Hepatocyte (in vitro differentiated cells): ENCODE data around the gene ZBTB7C.

Source experiments
- CTCF ChIP-seq: fragments of 200-600 bp; sonication (generic); IDR thresholded peaks from 2 replicates; pipeline ENCODE4 v1.5.1; 2016; ENCODE audit warnings: antibody characterized with exemption, mild to moderate bottlenecking; ENCODE audit not compliant: poor library complexity
- EZH2 ChIP-seq: fragments of 200-600 bp; sonication (generic); IDR thresholded peaks from 2 replicates; pipeline ENCODE4 v1.6.1; 2016; ENCODE audit warnings: antibody characterized with exemption, mild to moderate bottlenecking, borderline replicate concordance
- EZH2phosphoT487 ChIP-seq: fragments of 200-600 bp; sonication (generic); IDR thresholded peaks from one replicate; pipeline ENCODE4 v1.6.1; 2018; ENCODE audit warnings: antibody characterized with exemption, mild to moderate bottlenecking, low read depth, moderate library complexity; ENCODE audit not compliant: unreplicated experiment, severe bottlenecking

- TF ChIP-seq EZH2 (no peak), CTCF (no peak), EZH2phosphoT487 (no peak)
Observed at GRCh38 chr18:48123324-48123723, 285.9 kb downstream of the ZBTB7C start.
